AG04449 (cell line): ENCODE data around the gene KCNC3.

Source experiments
- CTCF ChIA-PET: fragments of 350-600 bp; formaldehyde crosslinking; extraction: SDS; loops from one replicate; lab custom pipeline; 2021; ENCODE audit warnings: antibody characterized with exemption; lab: Yijun Ruan, JAX
- POLR2A ChIA-PET: fragments of 400-600, 350-600 bp; formaldehyde crosslinking; extraction: SDS; loops from one replicate; lab custom pipeline; 2020; ENCODE audit warnings: antibody characterized with exemption, inconsistent platforms; lab: Yijun Ruan, JAX
- DNase-seq: peaks from one replicate; pipeline ENCODE4 v3.0.0-alpha.2; 2010; ENCODE audit warnings: low read depth, low spot score
- H3K4me3 ChIP-seq: 2 replicates; pipeline ENCODE4 v1.5.1; 2011; ENCODE audit warnings: low read depth, mild to moderate bottlenecking, control low read depth, low read length
- CTCF ChIP-seq: IDR thresholded peaks from one replicate; pipeline ENCODE4 v1.5.1; 2011; ENCODE audit warnings: mild to moderate bottlenecking, moderate library complexity, low read length, control low read depth, inconsistent platforms; ENCODE audit not compliant: insufficient read depth; ENCODE audit errors: missing control alignments

Gene KCNC3

DNA sequence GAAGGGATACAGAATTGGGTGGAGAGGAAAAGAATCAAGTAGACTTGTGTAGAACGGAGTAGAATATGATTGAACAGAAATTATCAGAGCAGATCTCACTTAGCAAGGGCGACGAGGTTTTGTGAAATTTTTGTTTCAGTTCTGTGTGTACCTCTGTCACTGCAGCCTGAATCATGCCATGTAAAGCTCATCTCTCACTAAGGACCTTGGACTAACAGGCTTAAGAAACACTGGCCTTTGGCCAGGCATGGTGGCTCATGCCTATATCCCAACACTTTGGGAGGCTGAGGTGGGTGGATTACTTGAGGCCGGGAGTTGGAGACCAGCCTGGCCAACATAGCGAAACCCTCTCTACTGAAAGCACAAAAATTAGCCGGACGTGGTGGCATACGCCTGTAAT lies 63.1 kb downstream of the KCNC3 start:
- DNase-seq = no peak
- no peak overlapping the region for H3K4me3 ChIP-seq
- POLR2A ChIA-PET = no interaction called here
- TF ChIP-seq CTCF = no peak
- CTCF ChIA-PET = no interaction called here

DNA sequence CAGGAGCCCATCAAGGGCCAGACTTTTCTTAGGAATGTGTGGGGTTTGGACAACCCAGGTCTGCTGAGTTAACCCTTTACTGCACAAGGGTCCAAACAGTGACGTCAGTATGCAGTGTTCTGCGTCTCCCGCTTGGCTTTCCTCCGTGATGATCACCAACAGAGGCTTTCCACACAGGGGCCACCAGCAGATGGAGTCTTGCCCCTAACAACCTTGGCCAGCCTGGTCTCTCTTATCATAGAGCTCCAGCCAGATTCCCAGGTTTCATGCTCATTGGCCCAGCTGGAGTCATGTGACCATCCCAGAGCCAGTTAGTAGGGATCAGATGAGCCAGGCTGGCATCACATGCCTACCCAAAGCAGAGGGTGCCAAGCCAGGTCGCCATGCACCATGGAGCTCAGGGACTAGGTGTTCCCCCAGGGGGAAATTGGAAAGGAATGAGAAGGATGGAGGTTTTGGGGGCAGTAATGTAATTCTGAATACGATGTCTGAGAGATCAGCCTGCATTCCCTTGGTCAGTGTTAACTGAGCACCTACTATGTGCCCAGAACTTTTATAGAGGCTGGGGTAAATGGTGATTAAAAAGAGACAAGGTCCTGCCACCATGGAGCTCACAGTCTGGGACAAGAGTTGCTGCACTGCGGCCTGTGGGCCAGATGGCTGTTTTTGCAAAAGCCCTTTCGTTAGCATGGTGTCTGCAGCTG lies 64.5 kb downstream of the KCNC3 start:
- H3K4me3 ChIP-seq = no peak overlapping the region
- no peak for TF ChIP-seq CTCF
- ChIA-PET CTCF (no interaction called here), POLR2A (no interaction called here)
- no peak for DNase-seq

GRCh38 chr19:50263176-50263575 lies 66.0 kb downstream of the KCNC3 start:
- no peak overlapping the region for H3K4me3 ChIP-seq
- DNase-seq = no peak
- ChIA-PET POLR2A (no interaction called here), CTCF (no interaction called here)
- TF ChIP-seq CTCF = no peak
